D721Med (cell line): Measurements from ENCODE around the gene GALNT12.

ENCODE experiments used
- DNase-seq: peaks from one replicate; pipeline ENCODE4 v3.0.0; 2011; ENCODE audit warnings: low spot score; ENCODE audit not compliant: insufficient read length
- FAIRE-seq: peaks from 2 replicates; lab custom pipeline; 2011; peaks lifted over from hg19 to GRCh38; lab: Jason Lieb, UNC
- TF ChIP-seq, protein P1 (sequence below): IDR thresholded peaks from 2 replicates; pipeline ENCODE4 v1.5.1; 2012; ENCODE audit warnings: mild to moderate bottlenecking, control low read depth; ENCODE audit not compliant: insufficient read depth; ENCODE audit errors: missing control alignments

GALNT12 gene

DNA sequence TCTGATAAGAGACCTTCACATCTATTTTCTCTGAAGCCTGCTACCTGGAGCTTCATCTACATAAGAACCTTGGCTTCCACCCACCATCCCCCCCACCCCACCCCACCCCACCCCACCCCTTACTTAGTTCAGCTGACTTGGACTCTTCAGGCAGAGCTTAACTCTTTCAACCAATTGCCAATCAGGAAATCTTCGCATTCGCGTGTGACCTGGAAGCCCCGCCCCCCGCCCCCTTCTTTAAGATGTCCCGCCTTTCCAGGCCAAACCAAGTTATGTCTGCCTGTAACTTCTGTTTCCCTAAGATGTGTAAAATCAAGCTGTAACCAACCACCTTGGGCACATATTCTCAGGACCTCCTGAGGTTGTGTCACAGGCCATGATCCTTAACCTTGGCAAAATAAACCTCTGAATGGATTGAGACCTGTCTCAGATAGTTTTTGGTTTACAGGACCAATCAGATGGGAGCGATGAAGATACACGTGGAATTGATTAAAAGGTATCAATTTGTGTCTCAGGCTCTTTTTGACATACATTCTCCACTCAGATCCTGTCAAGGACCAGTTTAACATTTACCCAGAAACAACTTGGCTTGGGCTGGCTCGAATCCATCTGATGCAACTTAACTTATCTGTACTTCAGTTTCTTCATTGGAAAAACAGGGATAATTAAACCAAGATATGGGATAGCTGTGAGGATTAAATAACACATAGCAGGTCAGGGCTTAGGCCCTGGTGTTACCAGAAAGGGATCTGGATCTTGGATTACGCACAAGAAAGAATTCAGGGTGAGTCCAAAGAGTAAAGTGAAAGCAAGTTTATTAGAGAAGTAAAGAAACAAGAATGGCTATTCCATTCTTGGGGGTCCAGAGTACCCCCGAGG, 43.6 kb downstream of the GALNT12 start:
- no peak for FAIRE-seq
- no peak for DNase-seq
- TF ChIP-seq, protein P1, sequence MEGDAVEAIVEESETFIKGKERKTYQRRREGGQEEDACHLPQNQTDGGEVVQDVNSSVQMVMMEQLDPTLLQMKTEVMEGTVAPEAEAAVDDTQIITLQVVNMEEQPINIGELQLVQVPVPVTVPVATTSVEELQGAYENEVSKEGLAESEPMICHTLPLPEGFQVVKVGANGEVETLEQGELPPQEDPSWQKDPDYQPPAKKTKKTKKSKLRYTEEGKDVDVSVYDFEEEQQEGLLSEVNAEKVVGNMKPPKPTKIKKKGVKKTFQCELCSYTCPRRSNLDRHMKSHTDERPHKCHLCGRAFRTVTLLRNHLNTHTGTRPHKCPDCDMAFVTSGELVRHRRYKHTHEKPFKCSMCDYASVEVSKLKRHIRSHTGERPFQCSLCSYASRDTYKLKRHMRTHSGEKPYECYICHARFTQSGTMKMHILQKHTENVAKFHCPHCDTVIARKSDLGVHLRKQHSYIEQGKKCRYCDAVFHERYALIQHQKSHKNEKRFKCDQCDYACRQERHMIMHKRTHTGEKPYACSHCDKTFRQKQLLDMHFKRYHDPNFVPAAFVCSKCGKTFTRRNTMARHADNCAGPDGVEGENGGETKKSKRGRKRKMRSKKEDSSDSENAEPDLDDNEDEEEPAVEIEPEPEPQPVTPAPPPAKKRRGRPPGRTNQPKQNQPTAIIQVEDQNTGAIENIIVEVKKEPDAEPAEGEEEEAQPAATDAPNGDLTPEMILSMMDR: no peak

DNA sequence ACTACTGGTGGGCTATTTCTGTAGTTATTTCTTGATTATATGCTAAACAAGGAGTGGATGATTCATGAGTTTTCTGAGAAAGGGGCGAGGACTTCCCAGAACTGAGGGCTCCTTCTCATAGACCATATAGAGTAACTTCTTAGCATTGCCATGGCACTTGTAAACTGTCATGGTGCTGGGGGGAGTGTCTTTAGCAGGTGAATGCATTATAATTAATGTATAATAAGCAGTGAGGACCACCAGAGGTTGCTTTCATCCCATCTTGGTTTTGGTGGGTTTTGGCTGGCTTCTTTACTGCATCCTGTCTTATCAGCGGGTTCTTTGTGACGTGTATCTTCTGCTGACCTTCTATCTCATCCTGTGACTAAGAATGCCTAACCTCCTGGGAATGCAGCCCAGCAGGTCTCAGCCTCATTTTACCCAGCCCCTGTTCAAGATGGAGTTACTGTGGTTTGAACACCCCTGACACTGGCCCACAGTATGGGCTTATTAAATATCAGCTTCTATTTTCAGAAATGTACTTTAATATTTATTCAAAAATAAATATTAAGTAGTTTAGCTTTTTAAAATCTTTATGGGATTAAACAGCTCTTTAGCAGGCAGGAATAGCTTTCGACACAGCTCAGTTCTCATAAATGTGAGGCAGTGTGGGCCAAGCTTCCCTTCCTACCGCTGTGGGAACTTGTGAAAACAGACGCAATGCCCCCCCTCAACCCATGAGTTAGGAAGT, 44.4 kb downstream of the GALNT12 start:
- FAIRE-seq: no peak

DNA sequence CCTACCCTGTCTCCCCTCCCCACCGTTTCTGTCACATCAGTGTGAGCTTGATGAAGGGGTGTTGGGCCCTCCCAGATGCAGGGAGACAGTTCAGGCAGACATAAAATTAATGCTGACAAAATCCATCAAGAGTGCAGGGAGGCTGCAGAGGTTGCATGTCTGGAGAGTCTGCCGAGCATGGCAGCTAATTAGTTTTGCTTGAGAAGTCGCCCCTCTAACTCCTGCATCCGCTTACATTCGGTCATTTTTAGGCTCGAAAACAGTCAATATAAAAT, 44.9 kb downstream of the GALNT12 start:
- TF ChIP-seq, protein P1: no peak

More for the DNA sequence above, 44.4 kb downstream of the GALNT12 start:
- TF ChIP-seq, protein P1: no peak
- no peak for DNase-seq

DNA sequence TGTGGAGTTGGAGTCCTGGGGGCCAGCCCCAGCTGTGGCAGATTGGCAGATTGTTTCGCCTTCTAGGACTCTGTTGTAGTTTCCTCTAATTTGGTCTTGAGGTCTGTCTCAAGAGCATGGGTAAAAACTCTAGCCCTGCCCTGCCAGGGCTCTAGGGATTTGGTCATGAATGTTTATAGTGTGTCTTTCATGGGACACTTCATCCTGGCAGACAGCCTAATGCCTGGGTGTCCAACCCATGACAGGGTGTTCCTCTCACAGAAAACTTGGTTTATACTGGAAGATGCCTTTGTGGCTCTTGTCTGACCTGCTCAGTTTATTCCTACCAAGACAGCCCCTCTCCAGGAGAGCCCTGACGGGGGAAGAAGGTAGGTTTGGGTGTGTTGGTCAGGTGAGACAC, 45.5 kb downstream of the GALNT12 start:
- FAIRE-seq (no peak), DNase-seq (no peak)
- TF ChIP-seq, protein P1: no peak

More for the DNA sequence above, 44.9 kb downstream of the GALNT12 start:
- FAIRE-seq (no peak), DNase-seq (no peak)

DNA sequence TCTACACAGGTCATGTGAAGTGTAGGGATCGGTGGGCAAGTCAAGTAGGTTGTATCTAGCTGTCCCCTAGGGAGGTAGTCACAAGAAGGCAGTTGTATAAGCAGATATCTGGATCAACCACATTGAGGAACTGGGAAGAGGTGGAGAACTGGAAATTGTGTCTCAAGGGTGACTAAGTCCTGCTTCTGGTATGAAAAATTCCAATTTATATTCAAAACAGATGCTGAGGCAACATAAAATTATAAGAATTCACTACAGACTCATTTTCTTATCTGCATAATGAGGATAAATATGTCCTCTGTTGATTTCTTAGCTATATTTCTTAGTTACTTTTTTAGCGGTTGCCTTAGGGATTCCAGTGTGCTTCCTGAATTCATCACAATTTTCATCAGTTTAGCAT, 46.8 kb downstream of the GALNT12 start:
- no peak for FAIRE-seq
- no peak for DNase-seq

DNA sequence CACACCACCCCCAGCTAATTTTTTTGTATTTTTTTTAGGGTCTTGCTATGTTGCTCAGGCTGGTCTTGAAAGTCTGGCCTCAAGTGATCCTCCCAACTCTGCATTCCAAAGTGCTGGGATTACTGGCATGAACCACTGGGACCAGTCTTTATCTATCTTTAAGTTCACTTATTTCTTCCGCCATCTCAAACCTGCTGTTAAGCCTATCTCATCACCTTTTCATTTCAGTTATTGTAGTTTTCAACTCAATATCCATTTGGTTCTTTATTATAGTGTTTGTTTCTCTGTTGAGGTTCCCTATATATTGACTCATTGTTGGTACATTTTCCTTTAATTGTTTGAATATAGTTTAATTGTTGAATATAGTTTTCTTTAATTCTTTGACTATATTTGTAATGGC, 48.1 kb downstream of the GALNT12 start:
- DNase-seq (no peak), FAIRE-seq (no peak)
- TF ChIP-seq, protein P1: no peak

More for the DNA sequence above, 46.8 kb downstream of the GALNT12 start:
- TF ChIP-seq, protein P1: no peak

DNA sequence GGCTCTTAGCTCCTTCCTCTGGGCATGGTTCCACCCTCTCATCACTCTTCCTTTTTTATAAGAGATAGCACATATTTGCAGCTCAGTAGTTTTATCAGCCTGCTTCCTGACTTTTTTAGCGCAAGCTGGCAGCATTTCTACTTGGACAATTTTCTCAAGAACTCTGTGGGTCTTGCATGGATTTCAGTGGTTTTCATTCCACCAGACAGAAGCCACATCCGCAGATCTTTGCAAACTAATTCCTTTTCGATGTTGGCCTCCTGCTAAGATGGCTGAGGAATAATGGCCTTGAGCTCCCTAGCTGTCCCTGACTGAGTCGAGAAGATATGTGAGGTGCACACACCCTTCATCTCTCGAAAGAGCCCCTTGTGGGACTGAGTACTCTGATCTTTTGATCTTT, 49.5 kb downstream of the GALNT12 start:
- DNase-seq: no peak
- TF ChIP-seq, protein P1: no peak
- no peak for FAIRE-seq
